ENCODE measurements around the gene TPX2. TPM values are rescaled to one million over a fixed set of nuclear protein-coding genes. Genes with fewer than 3 reads are reported as not detected.

The TPX2 gene
- total and polyA plus RNA-seq, 2 of the 8 experiments (the other 6 are each of a cell fraction or from before 2014, with no cell fraction given), result 43.6 to 125 TPM

DNA sequence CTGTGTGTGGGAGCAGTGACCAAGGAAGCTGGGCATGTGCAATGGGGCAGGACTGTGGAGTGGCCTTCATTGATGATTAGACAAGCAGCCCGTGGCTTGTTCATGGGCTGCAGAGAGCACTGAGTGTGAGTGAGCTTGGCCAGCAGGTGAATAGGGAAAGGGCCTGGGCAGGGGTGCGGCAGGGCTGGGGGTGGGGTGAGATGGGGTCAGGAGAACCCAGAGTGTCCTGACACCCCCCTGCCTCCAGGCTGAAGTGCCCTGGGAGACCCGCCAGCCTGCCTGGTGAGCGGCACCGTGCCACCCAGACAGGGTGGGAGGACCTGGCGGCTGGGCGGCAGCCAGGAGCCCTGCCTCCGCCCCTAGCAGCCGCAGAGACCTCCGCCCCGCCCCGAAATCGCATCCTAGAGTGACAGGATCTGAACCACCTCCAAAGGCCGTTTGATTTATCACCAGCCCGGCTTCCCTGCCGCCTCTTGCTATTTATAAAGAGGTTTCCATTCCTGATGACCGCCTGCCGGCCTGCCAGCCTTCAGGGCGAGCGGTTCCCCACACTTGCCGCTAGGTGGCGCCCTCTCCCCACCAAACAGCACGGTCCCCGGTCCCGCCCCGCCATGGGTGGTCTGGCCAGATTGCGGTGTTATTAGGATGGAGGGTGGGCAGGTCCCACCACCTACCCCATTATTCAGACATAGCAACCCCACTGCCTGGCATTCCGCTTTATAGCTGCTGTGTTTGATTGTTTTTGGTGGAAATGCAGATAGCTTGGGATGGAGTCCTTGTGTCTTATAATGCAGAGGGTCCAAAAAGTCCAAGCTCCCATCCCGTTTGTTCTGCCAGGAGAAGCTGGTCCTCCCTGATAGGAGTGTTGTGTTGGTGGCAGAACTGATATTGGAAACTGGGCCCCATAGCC is 83.6 kb downstream of the TPX2 start (continued):
- no peak for TF ChIP-seq ZNF274 (IDR thresholded peaks at IDR 0.05; ENCODE audit: borderline replicate concordance, extremely low read depth, low read length)
- TF ChIP-seq CEBPB (IDR thresholded peaks at IDR 0.05; ENCODE audit: low read depth, low read length), result 0 out of 2 replicates have a peak, but pooled peaks have one; percentile 40
- TF ChIP-seq TEAD4 (IDR thresholded peaks at IDR 0.05; ENCODE audit: low read depth, low read length), result no peak; the same call in 1 of the 2 replicates
- TF ChIP-seq RBBP5 (IDR thresholded peaks at IDR 0.05; ENCODE audit: borderline replicate concordance, low read depth, low read length), result no peak
- TF ChIP-seq TAF1 (IDR thresholded peaks at IDR 0.05; ENCODE audit: low read depth, low read length), result no peak
- TF ChIP-seq BRCA1 (IDR thresholded peaks at IDR 0.05; ENCODE audit: low read depth, low read length), result no peak
- TF ChIP-seq SRF (IDR thresholded peaks at IDR 0.05; ENCODE audit: low read depth, low read length), result no peak
- no peak for TF ChIP-seq JUN (IDR thresholded peaks at IDR 0.05; ENCODE audit: low read depth, low read length)
- 0 out of 2 replicates have a peak, but pooled peaks have one; percentile 26 for TF ChIP-seq RFX5 (IDR thresholded peaks at IDR 0.05; ENCODE audit: borderline replicate concordance, low read depth, low read length)
- TF ChIP-seq, protein P1, sequence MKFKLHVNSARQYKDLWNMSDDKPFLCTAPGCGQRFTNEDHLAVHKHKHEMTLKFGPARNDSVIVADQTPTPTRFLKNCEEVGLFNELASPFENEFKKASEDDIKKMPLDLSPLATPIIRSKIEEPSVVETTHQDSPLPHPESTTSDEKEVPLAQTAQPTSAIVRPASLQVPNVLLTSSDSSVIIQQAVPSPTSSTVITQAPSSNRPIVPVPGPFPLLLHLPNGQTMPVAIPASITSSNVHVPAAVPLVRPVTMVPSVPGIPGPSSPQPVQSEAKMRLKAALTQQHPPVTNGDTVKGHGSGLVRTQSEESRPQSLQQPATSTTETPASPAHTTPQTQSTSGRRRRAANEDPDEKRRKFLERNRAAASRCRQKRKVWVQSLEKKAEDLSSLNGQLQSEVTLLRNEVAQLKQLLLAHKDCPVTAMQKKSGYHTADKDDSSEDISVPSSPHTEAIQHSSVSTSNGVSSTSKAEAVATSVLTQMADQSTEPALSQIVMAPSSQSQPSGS (IDR thresholded peaks at IDR 0.05; ENCODE audit: low read length), result no peak
- no peak for TF ChIP-seq ASH2L (IDR thresholded peaks at IDR 0.05; ENCODE audit: low read length)
- TF ChIP-seq GTF2F1 (IDR thresholded peaks at IDR 0.05; ENCODE audit: borderline replicate concordance, low read depth, low read length), result peak; percentile 63; the same call in 1 of the 2 replicates
- no peak for TF ChIP-seq NRF1 (IDR thresholded peaks at IDR 0.05; ENCODE audit: low read depth, low read length)
- TF ChIP-seq, protein P2, sequence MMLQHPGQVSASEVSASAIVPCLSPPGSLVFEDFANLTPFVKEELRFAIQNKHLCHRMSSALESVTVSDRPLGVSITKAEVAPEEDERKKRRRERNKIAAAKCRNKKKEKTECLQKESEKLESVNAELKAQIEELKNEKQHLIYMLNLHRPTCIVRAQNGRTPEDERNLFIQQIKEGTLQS (IDR thresholded peaks at IDR 0.05; ENCODE audit: insufficient read depth, low read depth, low read length), result no peak
- TF ChIP-seq POU5F1 (IDR thresholded peaks at IDR 0.05; ENCODE audit: low read depth, low read length), result no peak
- no peak for TF ChIP-seq CBX8 (IDR thresholded peaks at IDR 0.05; ENCODE audit: borderline replicate concordance, low read depth, low read length)
- no peak for TF ChIP-seq TCF12 (IDR thresholded peaks at IDR 0.05; ENCODE audit: low read depth, low read length)
- TF ChIP-seq SIN3A (conservative IDR thresholded peaks at IDR 0.05 in 1 of 2, IDR thresholded peaks at IDR 0.05 in 1 of 2; ENCODE audit: low read depth in 1 of 2, low read length in 2 of 2), result peak in 1 of 2 experiments; percentile 59; a peak in 1 of 4 replicates
- TF ChIP-seq, protein P3, sequence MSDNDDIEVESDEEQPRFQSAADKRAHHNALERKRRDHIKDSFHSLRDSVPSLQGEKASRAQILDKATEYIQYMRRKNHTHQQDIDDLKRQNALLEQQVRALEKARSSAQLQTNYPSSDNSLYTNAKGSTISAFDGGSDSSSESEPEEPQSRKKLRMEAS (IDR thresholded peaks at IDR 0.05), result peak; percentile 34; the same call in 1 of the 2 replicates
- TF ChIP-seq KDM4A (IDR thresholded peaks at IDR 0.05; ENCODE audit: low read depth, low read length, severe bottlenecking), result no peak
- no peak for TF ChIP-seq EGR1 (IDR thresholded peaks at IDR 0.05; ENCODE audit: borderline replicate concordance, low read depth, low read length)
